Hepatocyte (in vitro differentiated cells): ENCODE results near the gene NEB. TPM values are rescaled to one million over a fixed set of nuclear protein-coding genes. Genes with fewer than 3 reads are reported as not detected.
"Not testable (repeated sequence)": the region's sequence is repeated elsewhere in the genome, so short reads cannot be mapped to it uniquely, and the experiment has no call there.

Source experiments
- DNase-seq: peaks from one replicate; pipeline ENCODE4 v3.0.0-alpha.2; 2016; ENCODE audit warnings: low spot score
- H2AFZ ChIP-seq: fragments of 200-600 bp; sonication (generic); 2 replicates; pipeline ENCODE4 v1.6.0; 2016; ENCODE audit warnings: antibody characterized with exemption, mild to moderate bottlenecking
- H3K27ac ChIP-seq: fragments of 200-600 bp; sonication (generic); 2 replicates; pipeline ENCODE4 v1.5.1; 2016; ENCODE audit warnings: mild to moderate bottlenecking
- H3K27me3 ChIP-seq: fragments of 200-600 bp; sonication (generic); 2 replicates; pipeline ENCODE4 v1.6.1; 2016
- H3K36me3 ChIP-seq: fragments of 200-600 bp; sonication (generic); replicated peaks from 2 replicates; pipeline ENCODE4 v1.5.1; 2016; ENCODE audit warnings: low read depth; ENCODE audit not compliant: insufficient read depth
- H3K4me1 ChIP-seq: fragments of 200-600 bp; sonication (generic); 2 replicates; pipeline ENCODE4 v1.5.1; 2016; ENCODE audit warnings: mild to moderate bottlenecking, moderate library complexity; ENCODE audit not compliant: insufficient read depth
- H3K4me2 ChIP-seq: fragments of 200-600 bp; sonication (generic); 2 replicates; pipeline ENCODE4 v1.6.0; 2016
- H3K4me3 ChIP-seq: fragments of 200-600 bp; sonication (generic); 2 replicates; pipeline ENCODE4 v1.5.1; 2016; ENCODE audit warnings: mild to moderate bottlenecking
- H3K79me2 ChIP-seq: fragments of 200-600 bp; sonication (generic); 2 replicates; pipeline ENCODE4 v1.6.0; 2017; ENCODE audit warnings: mild to moderate bottlenecking
- H3K9me2 ChIP-seq: fragments of 200-600 bp; sonication (generic); replicated peaks from 2 replicates; pipeline ENCODE4 v1.6.0; 2017; ENCODE audit warnings: mild to moderate bottlenecking; ENCODE audit not compliant: insufficient read depth
- H3K9me3 ChIP-seq: fragments of 200-600 bp; sonication (generic); 2 replicates; pipeline ENCODE4 v1.5.1; 2016; ENCODE audit warnings: low read depth, mild to moderate bottlenecking
- H4K20me1 ChIP-seq: fragments of 200-600 bp; sonication (generic); 2 replicates; pipeline ENCODE4 v1.6.0; 2016; ENCODE audit warnings: mild to moderate bottlenecking; ENCODE audit not compliant: insufficient read depth, poor library complexity, severe bottlenecking
- CTCF ChIP-seq: fragments of 200-600 bp; sonication (generic); IDR thresholded peaks from 2 replicates; pipeline ENCODE4 v1.5.1; 2016; ENCODE audit warnings: antibody characterized with exemption, mild to moderate bottlenecking; ENCODE audit not compliant: poor library complexity
- EZH2 ChIP-seq: fragments of 200-600 bp; sonication (generic); IDR thresholded peaks from 2 replicates; pipeline ENCODE4 v1.6.1; 2016; ENCODE audit warnings: antibody characterized with exemption, mild to moderate bottlenecking, borderline replicate concordance
- EZH2phosphoT487 ChIP-seq: fragments of 200-600 bp; sonication (generic); IDR thresholded peaks from one replicate; pipeline ENCODE4 v1.6.1; 2018; ENCODE audit warnings: antibody characterized with exemption, mild to moderate bottlenecking, low read depth, moderate library complexity; ENCODE audit not compliant: unreplicated experiment, severe bottlenecking
- WGBS: methylation state at CpG from one replicate; pipeline ENCODE4 v1.1.6; 2016; ENCODE audit warnings: low lambda C conversion rate; ENCODE audit errors: missing lambda C conversion rate; 5-methylcytosine and 5-hydroxymethylcytosine counted together
- polyA plus RNA-seq: library from polyadenylated mRNA; unstranded; fragments of >200 nt; fragmentation: Nextera tagmentation; extraction: Ambion mirVana; gene quantifications from 2 replicates; pipeline ENCODE4 v1.2.1, GENCODE V29; 2016
- total RNA-seq: library from RNA; depleted of rRNA; stranded (reverse); fragments of >200 nt; gene quantifications from 2 replicates; pipeline ENCODE4 v1.2.3, GENCODE V29; 2014

Gene NEB
- total and polyA plus RNA-seq, 2 experiments from 2014 or later, result 0.75 to 2.2 TPM

DNA sequence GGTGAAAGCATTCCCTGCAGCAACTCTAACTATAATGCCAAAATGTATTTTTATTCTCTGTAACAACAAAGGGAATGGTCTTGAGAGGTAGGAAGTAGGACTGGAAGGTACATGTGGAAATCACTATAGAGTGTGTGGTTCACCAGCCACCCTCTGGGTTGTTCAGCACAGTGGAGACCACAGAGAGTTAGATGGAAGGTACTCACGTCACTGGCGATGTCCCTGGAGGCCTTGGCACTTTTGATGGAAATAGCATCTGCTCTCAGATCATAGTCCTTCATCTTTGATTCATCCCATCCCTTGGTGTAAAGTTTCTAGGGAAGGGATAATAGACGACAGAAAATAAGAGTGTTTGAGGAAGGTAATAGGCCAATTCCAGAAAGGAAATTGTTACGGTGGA, 124.0 kb downstream of the NEB start:
- Histone ChIP-seq H3K9me3 (no peaks in the 10 kb centered on the region), H3K79me2 (no peaks in the 10 kb centered on the region), H3K4me2 (no peak overlapping the region), H3K4me3 (no peak overlapping the region), H3K36me3 (no peaks in the 10 kb centered on the region), H2AFZ (no peak overlapping the region), H3K9me2 (no peaks in the 10 kb centered on the region), H4K20me1 (no peaks in the 10 kb centered on the region), H3K4me1 (no peaks in the 10 kb centered on the region), H3K27ac (no peak overlapping the region), H3K27me3 (no peaks in the 10 kb centered on the region)
- DNase-seq, result no peak
- WGBS, result 95% methylated on average over 4 of the region's 4 CpGs
- TF ChIP-seq EZH2phosphoT487 (no peak), EZH2 (no peak), CTCF (no peak)

DNA sequence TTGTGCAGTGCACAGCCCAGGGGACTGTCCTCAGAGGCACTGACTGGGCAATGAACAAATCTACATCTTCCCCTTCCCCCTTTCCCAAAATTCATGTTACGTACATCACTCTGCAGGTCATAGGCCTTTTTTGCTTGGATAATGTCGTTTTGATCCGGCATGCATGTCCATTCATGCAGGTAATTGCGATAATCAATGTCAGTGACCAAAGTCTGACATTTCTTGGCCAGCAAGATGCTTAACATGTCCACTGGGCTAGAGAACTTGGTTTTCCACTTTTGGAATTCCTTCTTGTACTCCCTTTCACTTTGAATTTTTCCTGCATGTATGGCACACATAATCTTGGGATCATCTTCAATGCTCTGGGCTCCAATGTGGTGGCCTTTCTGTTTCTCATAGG, 124.6 kb downstream of the NEB start:
- no peak for TF ChIP-seq EZH2
- TF ChIP-seq EZH2phosphoT487, result no peak
- TF ChIP-seq CTCF, result no peak
- WGBS, result 96% methylated on average over 4 of the region's 4 CpGs
- no peak overlapping the region for H3K27ac ChIP-seq

DNA sequence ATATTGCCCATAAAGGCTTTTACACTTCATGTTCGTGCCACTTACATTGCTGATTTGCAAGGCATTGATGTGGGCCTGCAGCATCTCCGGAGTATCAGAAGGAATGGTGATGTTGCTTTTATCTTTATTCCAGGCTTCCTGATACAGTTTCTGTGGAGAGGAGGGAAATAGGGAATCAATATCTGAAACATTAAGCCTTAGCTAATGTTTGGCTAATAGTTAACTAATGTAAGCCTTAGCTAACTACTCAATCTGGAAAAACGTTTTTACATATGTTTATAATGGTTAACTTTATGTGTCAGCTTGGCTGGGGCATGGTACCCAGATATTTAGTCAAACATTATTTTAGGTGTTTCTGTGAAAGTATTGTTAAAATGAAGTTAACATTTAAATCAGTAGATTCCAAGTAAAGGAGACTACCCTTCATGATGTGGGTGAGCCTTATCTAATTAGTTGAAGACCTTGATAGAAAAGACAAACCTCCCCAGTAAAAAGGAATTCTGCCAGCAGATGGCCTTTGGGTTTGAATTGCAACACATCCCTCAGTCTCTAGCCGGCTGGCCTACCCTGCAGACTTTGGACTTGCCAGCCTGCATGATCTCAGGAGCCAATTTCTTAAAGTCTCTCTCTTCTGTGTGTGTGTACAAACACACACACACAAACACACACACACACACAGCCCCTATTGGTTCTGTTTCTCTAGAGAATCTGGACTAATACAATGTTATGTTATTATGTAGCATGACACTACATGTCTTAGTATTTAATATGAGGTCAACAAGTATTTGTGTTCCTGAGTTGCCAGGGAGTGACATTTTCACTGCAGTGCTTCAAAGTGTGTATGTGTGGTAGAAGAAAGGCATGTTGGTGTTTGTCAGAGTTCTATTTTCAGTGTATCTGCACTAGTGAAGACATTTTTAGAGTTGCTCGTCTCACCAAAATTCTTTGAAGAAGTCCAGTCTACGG, 126.5 kb downstream of the NEB start:
- H3K4me1 ChIP-seq, H3K27ac ChIP-seq, DNase-seq, H3K27me3 ChIP-seq, H3K9me3 ChIP-seq, H3K79me2 ChIP-seq, H2AFZ ChIP-seq, H3K36me3 ChIP-seq, H4K20me1 ChIP-seq, H3K4me2 ChIP-seq, H3K4me3 ChIP-seq, H3K9me2 ChIP-seq: not testable (repeated sequence)
- WGBS, result 65% methylated on average over 2 of the region's 6 CpGs

More for the DNA sequence above, 124.6 kb downstream of the NEB start:
- no peak overlapping the region for H3K4me3 ChIP-seq
- no peaks in the 10 kb centered on the region for H3K4me1 ChIP-seq
- H3K4me2 ChIP-seq, result no peak overlapping the region
- H3K9me2 ChIP-seq, result no peaks in the 10 kb centered on the region
- no peaks in the 10 kb centered on the region for H3K27me3 ChIP-seq
- H3K36me3 ChIP-seq, result no peaks in the 10 kb centered on the region
- no peak for DNase-seq
- no peaks in the 10 kb centered on the region for H3K79me2 ChIP-seq
- H4K20me1 ChIP-seq, result no peaks in the 10 kb centered on the region
- no peak overlapping the region for H2AFZ ChIP-seq
- no peaks in the 10 kb centered on the region for H3K9me3 ChIP-seq

DNA sequence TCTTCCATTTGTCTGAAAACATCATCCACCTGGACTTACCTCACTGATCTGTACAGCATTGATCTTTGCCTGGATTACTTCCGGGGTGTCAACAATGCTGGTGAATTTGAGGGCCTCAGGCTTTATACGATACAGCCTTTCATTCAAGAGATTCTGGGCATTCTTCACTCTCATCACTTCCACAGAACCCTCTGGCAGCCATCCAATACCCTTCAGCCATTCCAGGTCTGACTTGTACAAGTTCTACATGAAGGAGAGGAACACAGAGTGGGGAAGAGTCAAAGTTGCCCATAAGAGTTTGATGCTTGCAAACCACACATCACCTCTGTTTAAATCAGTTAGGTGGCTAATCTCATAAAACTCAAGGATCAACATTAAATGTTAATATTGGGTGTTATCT, 130.7 kb downstream of the NEB start:
- not testable (repeated sequence) for H3K9me2 ChIP-seq, H3K36me3 ChIP-seq, DNase-seq, H3K4me1 ChIP-seq, H3K4me2 ChIP-seq, H3K9me3 ChIP-seq, H3K4me3 ChIP-seq, H3K79me2 ChIP-seq, H2AFZ ChIP-seq, H4K20me1 ChIP-seq, H3K27ac ChIP-seq, H3K27me3 ChIP-seq
- WGBS, result 77% methylated on average over 1 of the region's 2 CpGs

DNA sequence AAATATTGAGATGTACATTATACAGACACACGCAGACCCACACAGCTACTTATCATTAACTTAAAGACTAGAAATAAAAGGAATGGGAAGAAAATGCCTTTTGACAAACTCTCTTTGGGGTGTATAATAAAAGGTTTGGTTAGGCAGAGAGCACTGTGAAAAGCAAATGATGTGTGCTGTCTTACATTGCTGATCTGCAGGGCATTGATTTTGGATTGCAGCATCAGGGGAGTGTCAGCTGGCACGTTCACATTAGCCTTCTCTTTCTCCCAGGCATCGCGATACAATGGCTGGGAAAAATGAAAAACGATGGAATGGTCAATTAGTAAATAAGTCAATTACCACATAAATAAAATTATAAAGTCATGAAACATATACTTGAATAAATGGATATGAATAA, 131.9 kb downstream of the NEB start:
- not testable (repeated sequence) for H2AFZ ChIP-seq, H3K27me3 ChIP-seq, H3K36me3 ChIP-seq, H3K79me2 ChIP-seq, H4K20me1 ChIP-seq, H3K9me2 ChIP-seq, H3K27ac ChIP-seq, H3K9me3 ChIP-seq, H3K4me3 ChIP-seq, H3K4me2 ChIP-seq, H3K4me1 ChIP-seq, DNase-seq
- WGBS, result no CpG with 5 or more reads among the region's 5 CpGs

- H3K4me3 ChIP-seq, DNase-seq, H3K36me3 ChIP-seq, H3K27me3 ChIP-seq, H3K9me3 ChIP-seq, H3K27ac ChIP-seq, H4K20me1 ChIP-seq, H3K4me2 ChIP-seq, H3K9me2 ChIP-seq, H2AFZ ChIP-seq, H3K79me2 ChIP-seq, H3K4me1 ChIP-seq: not testable (repeated sequence)
- WGBS, result no CpG with 5 or more reads among the region's 4 CpGs
These were observed 132.5 kb downstream of the NEB start for GRCh38 chr2:151601803-151602202.
